Right lobe of liver (tissue), 6 donors: Measurements from ENCODE around the gene B3GNT7. TPM values are rescaled to one million over a fixed set of nuclear protein-coding genes. Genes with fewer than 3 reads are reported as not detected.

Source experiments
- ATAC-seq, 4 donors: fragments of 200-7000 bp; cut with Tn5 transposase; one replicate each; pipeline ENCODE4 v1.9.1; 2020; ENCODE audit warnings: mild to moderate bottlenecking in 4 of 4, moderate library complexity in 4 of 4
- DNase-seq, 3 donors: peaks; one replicate each; pipeline ENCODE4 v3.0.0-alpha.2; 2020
- H3K27ac ChIP-seq, 3 donors: fragments of 200-600 bp; one replicate each; pipeline ENCODE4 v1.8.0; 2022
- H3K27me3 ChIP-seq, 2 donors: fragments of 200-600 bp; one replicate each; pipeline ENCODE4 v1.8.0; 2022
- H3K36me3 ChIP-seq, 4 donors: fragments of 200-600 bp; sonication (generic) in 1 of 4; one replicate each; pipeline versions ENCODE4 v1.5.1 to v1.8.0; 2017 to 2022; ENCODE audit warnings: control low read depth in 1 of 4
- H3K4me1 ChIP-seq, 4 donors: fragments of 200-600 bp; sonication (generic) in 1 of 4; one replicate each; pipeline versions ENCODE4 v1.5.1 to v1.8.0; 2017 to 2022; ENCODE audit warnings: control low read depth in 1 of 4
- H3K4me3 ChIP-seq, 3 donors: fragments of 200-600 bp; one replicate each; pipeline ENCODE4 v1.8.0; 2022
- H3K9me3 ChIP-seq, 4 donors: fragments of 200-600 bp; sonication (generic) in 1 of 4; one replicate each; pipeline versions ENCODE4 v1.5.1 to v1.8.0; 2017 to 2022; ENCODE audit warnings: control low read depth in 1 of 4
- POLR2A ChIP-seq: fragments of 450-650 bp; IDR thresholded peaks from one replicate; pipeline ENCODE4 v1.6.1; 2017; ENCODE audit warnings: antibody characterized with exemption, mild to moderate bottlenecking
- WGBS: methylation state at CpG from one replicate; pipeline ENCODE4 v1.1.6; 2018; ENCODE audit warnings: low coverage, low lambda C conversion rate; ENCODE audit not compliant: insufficient coverage; ENCODE audit errors: missing lambda C conversion rate; 5-methylcytosine and 5-hydroxymethylcytosine counted together
- intact Hi-C, 2 donors: fragments of 100-400 bp; cut with DNase I; formaldehyde crosslinking; loops; one replicate each; pipeline versions ENCODE4 v1.11.2 to v1.14.1; 2022
- total RNA-seq, 6 experiments: library from RNA; depleted of rRNA in 2 of 6; stranded (reverse); fragments of >200 nt in 2 of 6; fragmentation: NEBNext Ultra II Directional in 3 of 6; extraction: Animal tissue kit (Norgen Biotek cat#: 25700) in 3 of 6; gene quantifications; one replicate each; pipeline versions ENCODE4 v1.1.0 to v1.2.4, GENCODE V29; 2016 to 2023
- TF ChIP-seq, protein P1 (sequence below), 4 donors: fragments of 200-600 bp in 3 of 4; fragments of 450-650 bp in 1 of 4; IDR thresholded peaks; one replicate each; pipeline versions ENCODE4 v1.5.1 to v1.8.0; 2016 to 2022; ENCODE audit warnings: antibody characterized with exemption in 4 of 4, mild to moderate bottlenecking in 2 of 4
- donor health status: DM: no; HTN: yes; CAD: no.
- donor health status: DM: no; HTN: no; CAD: no.
- donor health status: DM: no; HTN: no; CAD: no.
- donor health status: DM: no; HTN: yes; CAD: no.
- donor health status: DM: no; HTN: yes; CAD: no.

The B3GNT7 gene
- total RNA-seq, 6 experiments from 2014 or later: 0.73 to 5.3 (median 0.96) TPM

DNA sequence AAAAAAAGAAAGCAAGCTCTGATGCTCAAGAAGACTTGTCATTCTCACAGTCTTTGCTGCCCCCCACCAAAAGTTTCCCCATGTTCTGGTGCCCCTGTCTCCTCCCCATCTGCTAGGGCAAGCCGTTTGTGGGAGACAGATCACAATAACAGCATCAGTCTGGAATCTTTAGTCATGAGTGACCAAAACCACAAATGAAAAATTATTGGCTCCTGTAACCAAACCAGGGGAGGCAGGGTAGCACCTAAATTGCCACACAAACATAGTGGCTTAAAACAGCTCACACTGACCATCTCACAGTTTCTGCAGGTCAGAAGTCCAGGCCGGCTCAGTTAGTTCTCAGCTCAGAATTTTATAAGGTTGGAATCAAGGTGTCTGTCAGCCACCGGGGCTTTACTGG lies 9.1 kb upstream of the B3GNT7 start:
- no peaks in the 10 kb centered on the region for H3K4me1 ChIP-seq
- intact Hi-C loops: no loop called here
- ATAC-seq (no peak), DNase-seq (no peak)
- H3K9me3 ChIP-seq: peaks cover 0 to 4% (median 0%) of the 10 kb centered on the region in 4 donors
- no peak overlapping the region for H3K4me3 ChIP-seq
- whole genome bisulfite sequencing: 53% methylated on average over 2 of the region's 3 CpGs
- H3K27me3 ChIP-seq: no peaks in the 10 kb centered on the region
- H3K27ac ChIP-seq: no peak overlapping the region
- TF ChIP-seq POLR2A: no peak
- TF ChIP-seq, protein P1, sequence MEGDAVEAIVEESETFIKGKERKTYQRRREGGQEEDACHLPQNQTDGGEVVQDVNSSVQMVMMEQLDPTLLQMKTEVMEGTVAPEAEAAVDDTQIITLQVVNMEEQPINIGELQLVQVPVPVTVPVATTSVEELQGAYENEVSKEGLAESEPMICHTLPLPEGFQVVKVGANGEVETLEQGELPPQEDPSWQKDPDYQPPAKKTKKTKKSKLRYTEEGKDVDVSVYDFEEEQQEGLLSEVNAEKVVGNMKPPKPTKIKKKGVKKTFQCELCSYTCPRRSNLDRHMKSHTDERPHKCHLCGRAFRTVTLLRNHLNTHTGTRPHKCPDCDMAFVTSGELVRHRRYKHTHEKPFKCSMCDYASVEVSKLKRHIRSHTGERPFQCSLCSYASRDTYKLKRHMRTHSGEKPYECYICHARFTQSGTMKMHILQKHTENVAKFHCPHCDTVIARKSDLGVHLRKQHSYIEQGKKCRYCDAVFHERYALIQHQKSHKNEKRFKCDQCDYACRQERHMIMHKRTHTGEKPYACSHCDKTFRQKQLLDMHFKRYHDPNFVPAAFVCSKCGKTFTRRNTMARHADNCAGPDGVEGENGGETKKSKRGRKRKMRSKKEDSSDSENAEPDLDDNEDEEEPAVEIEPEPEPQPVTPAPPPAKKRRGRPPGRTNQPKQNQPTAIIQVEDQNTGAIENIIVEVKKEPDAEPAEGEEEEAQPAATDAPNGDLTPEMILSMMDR (IDR thresholded peaks at IDR 0.05): no peak
- no peaks in the 10 kb centered on the region for H3K36me3 ChIP-seq

DNA sequence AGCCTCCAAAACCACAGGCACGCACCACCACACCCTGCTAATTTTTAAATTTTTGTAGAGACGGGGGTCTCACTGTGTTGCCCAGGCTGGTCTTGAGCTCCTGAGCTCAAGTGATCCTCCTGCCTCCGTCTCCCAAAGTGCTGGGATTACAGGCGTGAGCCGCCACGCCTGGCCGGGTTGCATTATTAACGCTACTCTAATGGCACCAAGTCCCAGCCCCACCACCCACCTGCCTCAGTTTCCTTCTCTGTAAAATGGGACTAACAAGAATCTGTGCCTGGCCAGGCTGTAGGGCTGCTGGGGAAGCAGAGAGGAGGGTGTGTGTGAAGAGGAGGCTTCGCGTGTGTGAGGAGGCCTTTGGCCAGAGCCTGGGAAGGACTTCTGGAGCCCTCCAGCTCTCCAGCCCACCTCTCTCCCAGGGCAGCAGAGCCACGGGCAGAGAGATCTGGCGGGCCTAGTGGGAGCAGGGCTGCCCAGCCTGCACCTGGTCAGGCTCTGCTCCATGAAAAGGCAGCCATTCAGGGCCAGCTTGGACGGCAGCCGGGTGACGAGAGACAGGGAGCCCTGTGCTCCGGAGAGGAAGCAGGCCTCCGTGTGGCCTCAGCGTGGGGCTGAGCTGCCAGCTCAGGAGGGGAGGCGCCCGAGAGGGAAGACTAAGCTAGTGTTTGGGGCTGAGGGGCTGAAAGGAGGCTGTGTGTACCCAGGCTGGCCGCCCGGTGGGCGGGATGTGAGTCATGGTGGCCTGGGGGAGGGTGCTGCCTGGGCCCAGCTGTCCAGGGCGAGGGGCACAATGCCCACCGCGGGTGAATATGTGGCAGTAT lies 7.4 kb upstream of the B3GNT7 start:
- intact Hi-C loops: no loop called here
- no peak for DNase-seq

DNA sequence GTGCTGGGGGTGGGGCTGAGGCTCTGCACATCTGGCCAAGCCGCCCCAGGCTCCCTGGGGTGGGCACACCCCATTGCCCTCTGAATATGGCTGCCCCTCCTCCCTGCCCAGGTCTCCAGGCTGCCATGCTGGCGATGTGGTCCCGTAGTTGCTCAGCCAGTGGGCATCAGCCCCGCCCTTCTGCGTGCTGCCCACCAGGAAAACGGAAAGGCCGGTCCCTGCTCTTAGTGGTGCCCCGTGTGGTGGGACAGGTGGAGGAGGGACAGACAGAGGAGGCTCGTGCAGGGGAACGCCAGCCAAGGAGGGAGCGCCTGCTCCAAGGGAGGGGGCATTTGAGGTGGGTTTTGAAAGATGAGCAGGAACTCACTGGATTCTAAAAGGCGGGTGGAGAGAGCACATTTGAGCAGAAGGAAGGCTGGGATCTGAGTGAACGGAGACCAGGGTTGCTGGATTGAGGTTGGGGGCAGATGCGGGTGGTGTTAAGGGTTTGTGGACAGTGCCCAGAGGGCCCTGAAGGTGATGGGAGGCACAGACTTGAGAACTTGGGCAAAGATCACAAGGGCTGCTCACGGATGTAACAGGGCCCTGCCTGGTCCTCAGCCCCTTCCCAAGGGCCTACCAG lies 6.7 kb upstream of the B3GNT7 start:
- H3K27me3 ChIP-seq: no peaks in the 10 kb centered on the region
- TF ChIP-seq, protein P1 (IDR thresholded peaks at IDR 0.05): no peak
- TF ChIP-seq POLR2A: no peak
- intact Hi-C loops: no loop called here
- H3K4me3 ChIP-seq: no peak overlapping the region
- DNase-seq (no peak), ATAC-seq (no peak)
- peaks cover 0 to 4% (median 0%) of the 10 kb centered on the region in 4 donors for H3K9me3 ChIP-seq
- 84% methylated on average over 10 of the region's 15 CpGs for WGBS
- no peak overlapping the region for H3K27ac ChIP-seq
- no peaks in the 10 kb centered on the region for H3K36me3 ChIP-seq
- H3K4me1 ChIP-seq: no peaks in the 10 kb centered on the region

More for the DNA sequence above, 7.4 kb upstream of the B3GNT7 start:
- H3K27me3 ChIP-seq: no peaks in the 10 kb centered on the region
- no peaks in the 10 kb centered on the region for H3K36me3 ChIP-seq
- H3K9me3 ChIP-seq: peaks cover 0 to 4% (median 0%) of the 10 kb centered on the region in 4 donors
- H3K4me3 ChIP-seq: no peak overlapping the region
- TF ChIP-seq POLR2A: no peak
- WGBS: 94% methylated on average over 8 of the region's 26 CpGs
- no peak overlapping the region for H3K27ac ChIP-seq
- H3K4me1 ChIP-seq: no peaks in the 10 kb centered on the region
- peak in 3 of 4 donors; percentile 35 to 39 (median 38) for ATAC-seq

DNA sequence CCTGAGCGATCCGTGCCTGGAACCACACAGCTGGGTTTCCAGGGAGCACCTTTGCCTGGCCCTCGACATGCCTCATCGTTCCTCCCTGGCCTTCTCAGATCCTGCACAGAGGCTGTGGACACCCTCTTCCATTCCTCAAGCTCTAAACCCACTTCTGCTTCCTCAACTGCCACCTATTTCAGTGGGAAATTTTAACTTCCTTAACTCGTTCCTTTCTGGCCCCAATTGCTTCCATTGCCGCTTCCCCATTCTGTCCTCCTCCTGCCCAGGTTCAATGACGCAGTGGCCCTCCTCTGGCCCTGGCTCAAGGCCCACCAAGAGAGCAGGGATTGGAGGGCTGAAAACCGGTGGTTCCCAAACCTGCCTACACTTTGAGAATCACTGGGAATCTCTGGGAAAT lies 4.8 kb upstream of the B3GNT7 start:
- no peak for TF ChIP-seq POLR2A
- TF ChIP-seq, protein P1 (IDR thresholded peaks at IDR 0.05): no peak
- Histone ChIP-seq H3K27me3 (no peaks in the 10 kb centered on the region), H3K27ac (no peak overlapping the region), H3K4me1 (no peaks in the 10 kb centered on the region), H3K36me3 (no peaks in the 10 kb centered on the region), H3K4me3 (no peak overlapping the region), H3K9me3 (no peaks in the 10 kb centered on the region)
- no peak for DNase-seq
- intact Hi-C loops: no loop called here
- WGBS: 52% methylated on average over 5 of the region's 8 CpGs
- ATAC-seq: peak in 1 of 4 donors; percentile 17

DNA sequence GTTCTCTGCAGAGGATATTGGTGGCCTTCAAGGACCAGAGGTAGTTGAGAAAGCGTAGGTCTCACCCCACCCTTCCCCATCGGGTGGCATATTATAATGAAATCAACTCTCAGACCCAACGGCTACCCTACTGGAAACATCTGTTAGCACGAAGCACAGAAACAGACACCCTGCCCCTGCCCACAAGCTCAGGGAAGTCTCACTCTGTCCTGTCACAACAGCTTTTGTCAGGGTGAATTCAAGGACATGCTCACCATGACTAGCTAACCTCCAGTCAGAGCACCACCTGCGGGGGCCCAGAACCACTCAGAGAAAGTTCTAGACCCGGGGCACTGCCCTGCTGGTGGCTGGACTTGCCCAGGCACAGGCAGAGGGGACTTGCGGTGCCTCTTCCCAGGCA lies 3.5 kb upstream of the B3GNT7 start:
- ATAC-seq (no peak), DNase-seq (peak in 1 of 3 donors; percentile 34)
- 50% methylated on average over 1 of the region's 7 CpGs for WGBS
- TF ChIP-seq, protein P1 (IDR thresholded peaks at IDR 0.05): no peak
- TF ChIP-seq POLR2A: no peak
- Histone ChIP-seq H3K36me3 (no peaks in the 10 kb centered on the region), H3K27ac (no peak overlapping the region), H3K27me3 (no peaks in the 10 kb centered on the region), H3K4me3 (no peak overlapping the region), H3K4me1 (no peaks in the 10 kb centered on the region), H3K9me3 (no peaks in the 10 kb centered on the region)
- intact Hi-C loops: no loop called here
